H9 (cell line): Measurements from ENCODE around the gene MVP. TPM values are rescaled to one million over a fixed set of nuclear protein-coding genes. Genes with fewer than 3 reads are reported as not detected.
"Not testable (repeated sequence)": the region's sequence is repeated elsewhere in the genome, so short reads cannot be mapped to it uniquely, and the experiment has no call there.

Experiments used
- DNase-seq: peaks from one replicate; pipeline ENCODE4 v3.0.0-alpha.2; 2017
- H2AFZ ChIP-seq: one replicate; pipeline ENCODE4 v1.6.1; 2013; ENCODE audit warnings: mild to moderate bottlenecking, low read length, control low read depth, moderate library complexity
- H2AK5ac ChIP-seq: 2 replicates; pipeline ENCODE4 v1.6.1; 2013; ENCODE audit warnings: low read length, control low read depth, mixed read lengths; ENCODE audit not compliant: insufficient read length
- H2BK120ac ChIP-seq: one replicate; pipeline ENCODE4 v1.6.1; 2013; ENCODE audit warnings: low read depth, mild to moderate bottlenecking, low read length, control low read depth, inconsistent platforms; ENCODE audit not compliant: poor library complexity, severe bottlenecking
- H2BK12ac ChIP-seq: 2 replicates; pipeline ENCODE4 v1.6.1; 2013; ENCODE audit warnings: low read length, control low read depth, mixed read lengths, low read depth; ENCODE audit not compliant: insufficient read length
- H2BK15ac ChIP-seq: 2 replicates; pipeline ENCODE4 v1.6.1; 2013; ENCODE audit warnings: low read depth, low read length, control low read depth
- H2BK20ac ChIP-seq: one replicate; pipeline ENCODE4 v1.6.1; 2013; ENCODE audit warnings: low read depth, mild to moderate bottlenecking, low read length, control low read depth, inconsistent platforms; ENCODE audit not compliant: poor library complexity, severe bottlenecking
- H2BK5ac ChIP-seq: 2 replicates; pipeline ENCODE4 v1.6.1; 2013; ENCODE audit warnings: low read length, control low read depth, mixed read lengths; ENCODE audit not compliant: insufficient read length
- H3K14ac ChIP-seq: 2 replicates; pipeline ENCODE4 v1.6.1; 2013; ENCODE audit warnings: low read length, control low read depth; ENCODE audit not compliant: insufficient read depth
- H3K18ac ChIP-seq: 2 replicates; pipeline ENCODE4 v1.6.1; 2013; ENCODE audit warnings: low read depth, mild to moderate bottlenecking, mixed read lengths, low read length, control low read depth; ENCODE audit not compliant: insufficient read length
- H3K23ac ChIP-seq: 2 replicates; pipeline ENCODE4 v1.6.1; 2013; ENCODE audit warnings: low read length, control low read depth, mixed read lengths, low read depth; ENCODE audit not compliant: insufficient read length
- H3K23me2 ChIP-seq: 2 replicates; pipeline ENCODE4 v1.6.1; 2013; ENCODE audit warnings: low read depth, mild to moderate bottlenecking, mixed read lengths, low read length, control low read depth; ENCODE audit not compliant: insufficient read length, poor library complexity, severe bottlenecking
- H3K27ac ChIP-seq: 2 replicates; pipeline ENCODE4 v1.5.1; 2013; ENCODE audit warnings: low read length, control low read depth, mixed read lengths, low read depth; ENCODE audit not compliant: insufficient read length
- H3K27me3 ChIP-seq: 2 replicates; pipeline ENCODE4 v1.6.1; 2013; ENCODE audit warnings: low read length, control low read depth, inconsistent platforms; ENCODE audit not compliant: insufficient read depth
- H3K4ac ChIP-seq: 2 replicates; pipeline ENCODE4 v1.6.1; 2013; ENCODE audit warnings: low read depth, mild to moderate bottlenecking, control low read depth, inconsistent platforms, low read length, moderate library complexity
- H3K4me1 ChIP-seq: 2 replicates; pipeline ENCODE4 v1.6.1; 2013; ENCODE audit warnings: low read length, control low read depth, inconsistent platforms; ENCODE audit not compliant: insufficient read depth
- H3K4me2 ChIP-seq: 2 replicates; pipeline ENCODE4 v1.6.1; 2013; ENCODE audit warnings: low read length, control low read depth, mixed read lengths; ENCODE audit not compliant: insufficient read length, insufficient read depth
- H3K56ac ChIP-seq: 2 replicates; pipeline ENCODE4 v1.6.1; 2013; ENCODE audit warnings: low read depth, mild to moderate bottlenecking, mixed read lengths, low read length, control low read depth; ENCODE audit not compliant: insufficient read length
- H3K79me1 ChIP-seq: 2 replicates; pipeline ENCODE4 v1.6.1; 2013; ENCODE audit warnings: low read depth, mild to moderate bottlenecking, moderate library complexity, low read length, control low read depth, inconsistent platforms; ENCODE audit not compliant: insufficient read depth, poor library complexity, severe bottlenecking
- H3K79me2 ChIP-seq: 2 replicates; pipeline ENCODE4 v1.6.1; 2013; ENCODE audit warnings: low read length, control low read depth, inconsistent platforms; ENCODE audit not compliant: insufficient read depth
- H3K9ac ChIP-seq: 2 replicates; pipeline ENCODE4 v1.6.1; 2013; ENCODE audit warnings: low read length, control low read depth, mixed read lengths; ENCODE audit not compliant: insufficient read length; ENCODE audit errors: extremely low read depth
- H3K9me3 ChIP-seq: one replicate; pipeline ENCODE4 v1.6.1; 2013; ENCODE audit warnings: low read depth, low read length, inconsistent platforms; ENCODE audit not compliant: control insufficient read depth
- H3T11ph ChIP-seq: one replicate; pipeline ENCODE4 v1.6.1; 2013; ENCODE audit warnings: mild to moderate bottlenecking, low read length, control low read depth, inconsistent platforms
- H4K20me1 ChIP-seq: one replicate; pipeline ENCODE4 v1.6.1; 2013; ENCODE audit not compliant: control insufficient read depth, insufficient read length, insufficient read depth
- H4K5ac ChIP-seq: 2 replicates; pipeline ENCODE4 v1.6.1; 2013; ENCODE audit warnings: low read depth, mild to moderate bottlenecking, mixed read lengths, low read length, control low read depth; ENCODE audit not compliant: insufficient read length
- H4K8ac ChIP-seq: replicated peaks from 2 replicates; pipeline ENCODE4 v1.6.1; 2013; ENCODE audit warnings: low read length, control low read depth, mixed read lengths, low read depth; ENCODE audit not compliant: insufficient read length
- H4K91ac ChIP-seq: 2 replicates; pipeline ENCODE4 v1.6.1; 2013; ENCODE audit warnings: low read depth, mild to moderate bottlenecking, moderate library complexity, mixed read lengths, low read length, control low read depth; ENCODE audit not compliant: insufficient read length
- H3K27ac Mint-ChIP-seq, 3 experiments: 2 replicates in 2 of 3; 3 replicates in 1 of 3; pipeline ENCODE4 v1.8.0; 2020 to 2021; ENCODE audit warnings: mixed read lengths in 3 of 3, mild to moderate bottlenecking in 1 of 3, moderate library complexity in 1 of 3
- H3K27me3 Mint-ChIP-seq: 2 replicates; pipeline ENCODE4 v1.8.0; 2021; ENCODE audit warnings: low read depth, mild to moderate bottlenecking, moderate library complexity, mixed read lengths
- H3K36me3 Mint-ChIP-seq, 3 experiments: 2 replicates in 2 of 3; 3 replicates in 1 of 3; pipeline ENCODE4 v1.8.0; 2020 to 2021; ENCODE audit warnings: low read depth in 3 of 3, mixed read lengths in 3 of 3; ENCODE audit not compliant: insufficient read depth in 1 of 3
- H3K4me1 Mint-ChIP-seq, 2 experiments: 2 replicates each; pipeline ENCODE4 v1.8.0; 2020; ENCODE audit warnings: mixed read lengths in 2 of 2
- H3K4me3 Mint-ChIP-seq, 2 experiments: 2 replicates in 1 of 2; 3 replicates in 1 of 2; pipeline ENCODE4 v1.8.0; 2020 to 2021; ENCODE audit warnings: mild to moderate bottlenecking in 2 of 2, mixed read lengths in 2 of 2, moderate library complexity in 1 of 2
- H3K9me3 Mint-ChIP-seq, 2 experiments: 2 replicates in 1 of 2; 3 replicates in 1 of 2; pipeline ENCODE4 v1.8.0; 2020; ENCODE audit warnings: mild to moderate bottlenecking in 2 of 2, mixed read lengths in 2 of 2, moderate library complexity in 1 of 2
- WGBS: extraction: QIAGEN DNeasy Blood & Tissue Kit; methylation state at CpG from one replicate; pipeline ENCODE4 v1.1.7; 2013; ENCODE audit warnings: missing lambda C conversion rate, low lambda C conversion rate, mixed read lengths; ENCODE audit not compliant: insufficient read length; ENCODE audit errors: extremely low coverage; 5-methylcytosine and 5-hydroxymethylcytosine counted together
- total RNA-seq: library from RNA; stranded (reverse); gene quantifications from 2 replicates; pipeline ENCODE4 v1.2.1, GENCODE V29; 2021
- TF ChIP-seq, protein P1 (sequence below): fragments of 200-600 bp; sonication (generic); conservative IDR thresholded peaks from 3 replicates; pipeline ENCODE4 v1.8.0; 2021; ENCODE audit warnings: antibody characterized with exemption, mild to moderate bottlenecking

MVP gene
- total RNA-seq, 1 experiment from 2014 or later = 3.1 TPM

DNA sequence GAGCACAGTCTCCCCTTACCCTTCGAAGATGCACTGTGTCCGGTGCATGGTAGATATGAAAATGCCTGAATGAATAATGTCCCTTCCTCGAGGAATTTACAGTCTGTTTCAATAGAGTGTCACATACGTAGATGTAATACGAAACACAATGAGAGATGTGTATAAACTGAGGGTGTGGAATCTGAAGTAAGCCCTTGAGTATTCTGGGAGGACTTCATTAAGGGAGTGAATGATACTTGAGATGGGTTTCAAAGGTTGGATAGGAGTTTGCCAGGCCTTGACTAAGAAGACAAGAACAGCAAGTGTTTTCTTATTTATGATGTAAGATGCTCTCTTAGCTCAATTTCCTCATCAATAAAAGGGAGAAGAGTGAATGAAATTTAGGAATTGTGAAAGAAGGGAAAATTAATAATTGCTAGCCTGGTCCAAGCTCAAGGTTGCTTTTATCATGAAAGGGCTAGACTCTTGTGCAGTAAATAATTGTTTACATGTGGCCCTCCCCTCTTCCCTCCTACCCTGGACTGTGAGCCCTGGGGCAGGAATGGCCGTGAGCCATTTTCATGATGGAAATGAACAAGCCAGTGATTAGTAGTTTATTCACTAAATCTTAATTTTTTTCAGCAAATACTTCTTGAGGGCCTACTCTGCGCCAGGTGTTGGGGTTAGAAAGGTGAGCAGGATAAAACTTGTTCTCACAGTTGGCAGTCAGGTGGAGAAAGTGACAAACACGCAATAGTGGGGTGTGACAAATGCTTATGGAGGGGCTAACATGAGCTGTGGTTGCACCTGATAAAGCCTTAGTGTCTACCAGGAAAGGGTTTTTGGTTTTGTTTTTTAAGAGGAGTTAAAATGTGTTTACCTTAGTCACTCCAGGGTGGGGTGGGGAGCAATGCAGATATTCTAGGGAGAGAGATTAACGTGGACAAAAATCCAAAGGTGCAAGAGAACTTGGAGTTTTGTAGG lies 28.1 kb upstream of the MVP start:
- Histone ChIP-seq H3K27ac (no peak overlapping the region), H3K4ac (no peak overlapping the region), H2AFZ (no peak overlapping the region), H3K4me2 (peak overlapping the region; percentile 64), H3K79me2 (peaks cover 36% of the 10 kb centered on the region), H4K91ac (no peak overlapping the region), H3T11ph (no peak overlapping the region), H2BK20ac (no peak overlapping the region), H3K9me3 (no peaks in the 10 kb centered on the region), H4K20me1 (no peaks in the 10 kb centered on the region), H3K79me1 (peaks cover 7% of the 10 kb centered on the region), H3K27me3 (no peaks in the 10 kb centered on the region), H3K4me1 (no peaks in the 10 kb centered on the region; the same call in 1 of the 2 replicates), H2AK5ac (no peak overlapping the region), H3K23ac (no peak overlapping the region), H2BK15ac (no peak overlapping the region), H4K5ac (no peak overlapping the region), H3K56ac (no peak overlapping the region), H2BK12ac (no peak overlapping the region), H2BK5ac (no peak overlapping the region), H3K9ac (peak overlapping the region; percentile 73), H3K23me2 (peaks cover 5% of the 10 kb centered on the region), H2BK120ac (no peak overlapping the region), H3K18ac (no peak overlapping the region), H3K14ac (no peak overlapping the region), H4K8ac (no peak overlapping the region)
- Mint-ChIP-seq H3K9me3 (no peaks in the 10 kb centered on the region), H3K4me3 (peak overlapping the region; percentile 97 to 98), H3K4me1 (peaks cover 20 to 25% of the 10 kb centered on the region in 2 experiments), H3K36me3 (peaks cover 18 to 47% (median 32%) of the 10 kb centered on the region in 3 experiments; a peak in 6 of 7 replicates), H3K27me3 (peaks cover 4% of the 10 kb centered on the region), H3K27ac (peak overlapping the region in 2 of 3 experiments; percentile 23 to 27; a peak in 5 of 7 replicates)
- no peak for DNase-seq
- WGBS = no CpG with 5 or more reads among the region's 9 CpGs
- TF ChIP-seq, protein P1, sequence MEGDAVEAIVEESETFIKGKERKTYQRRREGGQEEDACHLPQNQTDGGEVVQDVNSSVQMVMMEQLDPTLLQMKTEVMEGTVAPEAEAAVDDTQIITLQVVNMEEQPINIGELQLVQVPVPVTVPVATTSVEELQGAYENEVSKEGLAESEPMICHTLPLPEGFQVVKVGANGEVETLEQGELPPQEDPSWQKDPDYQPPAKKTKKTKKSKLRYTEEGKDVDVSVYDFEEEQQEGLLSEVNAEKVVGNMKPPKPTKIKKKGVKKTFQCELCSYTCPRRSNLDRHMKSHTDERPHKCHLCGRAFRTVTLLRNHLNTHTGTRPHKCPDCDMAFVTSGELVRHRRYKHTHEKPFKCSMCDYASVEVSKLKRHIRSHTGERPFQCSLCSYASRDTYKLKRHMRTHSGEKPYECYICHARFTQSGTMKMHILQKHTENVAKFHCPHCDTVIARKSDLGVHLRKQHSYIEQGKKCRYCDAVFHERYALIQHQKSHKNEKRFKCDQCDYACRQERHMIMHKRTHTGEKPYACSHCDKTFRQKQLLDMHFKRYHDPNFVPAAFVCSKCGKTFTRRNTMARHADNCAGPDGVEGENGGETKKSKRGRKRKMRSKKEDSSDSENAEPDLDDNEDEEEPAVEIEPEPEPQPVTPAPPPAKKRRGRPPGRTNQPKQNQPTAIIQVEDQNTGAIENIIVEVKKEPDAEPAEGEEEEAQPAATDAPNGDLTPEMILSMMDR = no peak

DNA sequence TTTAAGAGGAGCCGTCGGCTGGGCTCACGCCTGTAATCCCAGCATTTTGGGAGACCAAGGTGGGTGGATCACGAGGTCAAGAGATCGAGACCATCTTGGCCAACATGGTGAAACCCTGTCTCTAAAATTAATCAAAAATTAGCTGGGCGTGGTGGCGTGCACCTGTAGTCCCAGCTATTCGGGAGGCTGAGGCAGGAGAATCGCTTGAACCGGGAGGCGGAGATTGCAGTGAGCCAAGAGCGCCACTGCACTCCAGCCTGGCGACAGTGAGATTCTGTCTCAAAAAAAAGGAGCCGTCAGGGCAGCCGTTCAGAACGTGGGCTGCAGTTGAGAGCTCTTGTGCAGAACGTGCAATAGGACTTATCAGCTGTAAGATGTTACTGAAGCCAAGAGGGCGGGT lies 27.1 kb upstream of the MVP start:
- not testable (repeated sequence) for H3K9me3 Mint-ChIP-seq, H4K5ac ChIP-seq, H4K91ac ChIP-seq, H3K27me3 Mint-ChIP-seq, H2BK120ac ChIP-seq, H2BK5ac ChIP-seq, H3K4me2 ChIP-seq, H3T11ph ChIP-seq, H3K79me1 ChIP-seq, H3K27ac ChIP-seq, H3K23ac ChIP-seq, H3K4ac ChIP-seq, H4K8ac ChIP-seq, H3K23me2 ChIP-seq, H2AFZ ChIP-seq, H2AK5ac ChIP-seq, H3K56ac ChIP-seq, H3K9ac ChIP-seq, H2BK12ac ChIP-seq, H3K27me3 ChIP-seq, H3K9me3 ChIP-seq, H2BK20ac ChIP-seq, H3K18ac ChIP-seq, H3K14ac ChIP-seq, H2BK15ac ChIP-seq, H4K20me1 ChIP-seq, DNase-seq, H3K4me1 ChIP-seq
- Mint-ChIP-seq H3K27ac (peak overlapping the region in 1 of 3 experiments; percentile 31; a peak in 1 of 7 replicates), H3K36me3 (peaks cover 26 to 57% (median 42%) of the 10 kb centered on the region in 3 experiments; a peak in 6 of 7 replicates), H3K4me1 (peaks cover 20 to 25% of the 10 kb centered on the region in 2 experiments), H3K4me3 (peak overlapping the region in 1 of 2 experiments; percentile 53; a peak in 1 of 5 replicates)
- H3K79me2 ChIP-seq = peaks cover 36% of the 10 kb centered on the region
- WGBS = no CpG with 5 or more reads among the region's 18 CpGs
